H9 (cell line): ENCODE results near the gene WWC1. TPM values are rescaled to one million over a fixed set of nuclear protein-coding genes. Genes with fewer than 3 reads are reported as not detected.

Experiments used
- DNase-seq: peaks from one replicate; pipeline ENCODE4 v3.0.0-alpha.2; 2017
- H2AFZ ChIP-seq: one replicate; pipeline ENCODE4 v1.6.1; 2013; ENCODE audit warnings: mild to moderate bottlenecking, low read length, control low read depth, moderate library complexity
- H2AK5ac ChIP-seq: 2 replicates; pipeline ENCODE4 v1.6.1; 2013; ENCODE audit warnings: low read length, control low read depth, mixed read lengths; ENCODE audit not compliant: insufficient read length
- H2BK120ac ChIP-seq: one replicate; pipeline ENCODE4 v1.6.1; 2013; ENCODE audit warnings: low read depth, mild to moderate bottlenecking, low read length, control low read depth, inconsistent platforms; ENCODE audit not compliant: poor library complexity, severe bottlenecking
- H2BK12ac ChIP-seq: 2 replicates; pipeline ENCODE4 v1.6.1; 2013; ENCODE audit warnings: low read length, control low read depth, mixed read lengths, low read depth; ENCODE audit not compliant: insufficient read length
- H2BK15ac ChIP-seq: 2 replicates; pipeline ENCODE4 v1.6.1; 2013; ENCODE audit warnings: low read depth, low read length, control low read depth
- H2BK20ac ChIP-seq: one replicate; pipeline ENCODE4 v1.6.1; 2013; ENCODE audit warnings: low read depth, mild to moderate bottlenecking, low read length, control low read depth, inconsistent platforms; ENCODE audit not compliant: poor library complexity, severe bottlenecking
- H2BK5ac ChIP-seq: 2 replicates; pipeline ENCODE4 v1.6.1; 2013; ENCODE audit warnings: low read length, control low read depth, mixed read lengths; ENCODE audit not compliant: insufficient read length
- H3K14ac ChIP-seq: 2 replicates; pipeline ENCODE4 v1.6.1; 2013; ENCODE audit warnings: low read length, control low read depth; ENCODE audit not compliant: insufficient read depth
- H3K18ac ChIP-seq: 2 replicates; pipeline ENCODE4 v1.6.1; 2013; ENCODE audit warnings: low read depth, mild to moderate bottlenecking, mixed read lengths, low read length, control low read depth; ENCODE audit not compliant: insufficient read length
- H3K23ac ChIP-seq: 2 replicates; pipeline ENCODE4 v1.6.1; 2013; ENCODE audit warnings: low read length, control low read depth, mixed read lengths, low read depth; ENCODE audit not compliant: insufficient read length
- H3K23me2 ChIP-seq: 2 replicates; pipeline ENCODE4 v1.6.1; 2013; ENCODE audit warnings: low read depth, mild to moderate bottlenecking, mixed read lengths, low read length, control low read depth; ENCODE audit not compliant: insufficient read length, poor library complexity, severe bottlenecking
- H3K27ac ChIP-seq: 2 replicates; pipeline ENCODE4 v1.5.1; 2013; ENCODE audit warnings: low read length, control low read depth, mixed read lengths, low read depth; ENCODE audit not compliant: insufficient read length
- H3K27me3 ChIP-seq: 2 replicates; pipeline ENCODE4 v1.6.1; 2013; ENCODE audit warnings: low read length, control low read depth, inconsistent platforms; ENCODE audit not compliant: insufficient read depth
- H3K4ac ChIP-seq: 2 replicates; pipeline ENCODE4 v1.6.1; 2013; ENCODE audit warnings: low read depth, mild to moderate bottlenecking, control low read depth, inconsistent platforms, low read length, moderate library complexity
- H3K4me1 ChIP-seq: 2 replicates; pipeline ENCODE4 v1.6.1; 2013; ENCODE audit warnings: low read length, control low read depth, inconsistent platforms; ENCODE audit not compliant: insufficient read depth
- H3K4me2 ChIP-seq: 2 replicates; pipeline ENCODE4 v1.6.1; 2013; ENCODE audit warnings: low read length, control low read depth, mixed read lengths; ENCODE audit not compliant: insufficient read length, insufficient read depth
- H3K56ac ChIP-seq: 2 replicates; pipeline ENCODE4 v1.6.1; 2013; ENCODE audit warnings: low read depth, mild to moderate bottlenecking, mixed read lengths, low read length, control low read depth; ENCODE audit not compliant: insufficient read length
- H3K79me1 ChIP-seq: 2 replicates; pipeline ENCODE4 v1.6.1; 2013; ENCODE audit warnings: low read depth, mild to moderate bottlenecking, moderate library complexity, low read length, control low read depth, inconsistent platforms; ENCODE audit not compliant: insufficient read depth, poor library complexity, severe bottlenecking
- H3K79me2 ChIP-seq: 2 replicates; pipeline ENCODE4 v1.6.1; 2013; ENCODE audit warnings: low read length, control low read depth, inconsistent platforms; ENCODE audit not compliant: insufficient read depth
- H3K9ac ChIP-seq: 2 replicates; pipeline ENCODE4 v1.6.1; 2013; ENCODE audit warnings: low read length, control low read depth, mixed read lengths; ENCODE audit not compliant: insufficient read length; ENCODE audit errors: extremely low read depth
- H3K9me3 ChIP-seq: one replicate; pipeline ENCODE4 v1.6.1; 2013; ENCODE audit warnings: low read depth, low read length, inconsistent platforms; ENCODE audit not compliant: control insufficient read depth
- H3T11ph ChIP-seq: one replicate; pipeline ENCODE4 v1.6.1; 2013; ENCODE audit warnings: mild to moderate bottlenecking, low read length, control low read depth, inconsistent platforms
- H4K20me1 ChIP-seq: one replicate; pipeline ENCODE4 v1.6.1; 2013; ENCODE audit not compliant: control insufficient read depth, insufficient read length, insufficient read depth
- H4K5ac ChIP-seq: 2 replicates; pipeline ENCODE4 v1.6.1; 2013; ENCODE audit warnings: low read depth, mild to moderate bottlenecking, mixed read lengths, low read length, control low read depth; ENCODE audit not compliant: insufficient read length
- H4K8ac ChIP-seq: replicated peaks from 2 replicates; pipeline ENCODE4 v1.6.1; 2013; ENCODE audit warnings: low read length, control low read depth, mixed read lengths, low read depth; ENCODE audit not compliant: insufficient read length
- H4K91ac ChIP-seq: 2 replicates; pipeline ENCODE4 v1.6.1; 2013; ENCODE audit warnings: low read depth, mild to moderate bottlenecking, moderate library complexity, mixed read lengths, low read length, control low read depth; ENCODE audit not compliant: insufficient read length
- H3K27ac Mint-ChIP-seq, 3 experiments: 2 replicates in 2 of 3; 3 replicates in 1 of 3; pipeline ENCODE4 v1.8.0; 2020 to 2021; ENCODE audit warnings: mixed read lengths in 3 of 3, mild to moderate bottlenecking in 1 of 3, moderate library complexity in 1 of 3
- H3K27me3 Mint-ChIP-seq: 2 replicates; pipeline ENCODE4 v1.8.0; 2021; ENCODE audit warnings: low read depth, mild to moderate bottlenecking, moderate library complexity, mixed read lengths
- H3K36me3 Mint-ChIP-seq, 3 experiments: 2 replicates in 2 of 3; 3 replicates in 1 of 3; pipeline ENCODE4 v1.8.0; 2020 to 2021; ENCODE audit warnings: low read depth in 3 of 3, mixed read lengths in 3 of 3; ENCODE audit not compliant: insufficient read depth in 1 of 3
- H3K4me1 Mint-ChIP-seq, 2 experiments: 2 replicates each; pipeline ENCODE4 v1.8.0; 2020; ENCODE audit warnings: mixed read lengths in 2 of 2
- H3K4me3 Mint-ChIP-seq, 2 experiments: 2 replicates in 1 of 2; 3 replicates in 1 of 2; pipeline ENCODE4 v1.8.0; 2020 to 2021; ENCODE audit warnings: mild to moderate bottlenecking in 2 of 2, mixed read lengths in 2 of 2, moderate library complexity in 1 of 2
- H3K9me3 Mint-ChIP-seq, 2 experiments: 2 replicates in 1 of 2; 3 replicates in 1 of 2; pipeline ENCODE4 v1.8.0; 2020; ENCODE audit warnings: mild to moderate bottlenecking in 2 of 2, mixed read lengths in 2 of 2, moderate library complexity in 1 of 2
- WGBS: extraction: QIAGEN DNeasy Blood & Tissue Kit; methylation state at CpG from one replicate; pipeline ENCODE4 v1.1.7; 2013; ENCODE audit warnings: missing lambda C conversion rate, low lambda C conversion rate, mixed read lengths; ENCODE audit not compliant: insufficient read length; ENCODE audit errors: extremely low coverage; 5-methylcytosine and 5-hydroxymethylcytosine counted together
- total RNA-seq: library from RNA; stranded (reverse); gene quantifications from 2 replicates; pipeline ENCODE4 v1.2.1, GENCODE V29; 2021
- TF ChIP-seq, protein P1 (sequence below): fragments of 200-600 bp; sonication (generic); conservative IDR thresholded peaks from 3 replicates; pipeline ENCODE4 v1.8.0; 2021; ENCODE audit warnings: antibody characterized with exemption, mild to moderate bottlenecking

Gene WWC1
- total RNA-seq, 1 experiment from 2014 or later: 28.2 TPM

DNA sequence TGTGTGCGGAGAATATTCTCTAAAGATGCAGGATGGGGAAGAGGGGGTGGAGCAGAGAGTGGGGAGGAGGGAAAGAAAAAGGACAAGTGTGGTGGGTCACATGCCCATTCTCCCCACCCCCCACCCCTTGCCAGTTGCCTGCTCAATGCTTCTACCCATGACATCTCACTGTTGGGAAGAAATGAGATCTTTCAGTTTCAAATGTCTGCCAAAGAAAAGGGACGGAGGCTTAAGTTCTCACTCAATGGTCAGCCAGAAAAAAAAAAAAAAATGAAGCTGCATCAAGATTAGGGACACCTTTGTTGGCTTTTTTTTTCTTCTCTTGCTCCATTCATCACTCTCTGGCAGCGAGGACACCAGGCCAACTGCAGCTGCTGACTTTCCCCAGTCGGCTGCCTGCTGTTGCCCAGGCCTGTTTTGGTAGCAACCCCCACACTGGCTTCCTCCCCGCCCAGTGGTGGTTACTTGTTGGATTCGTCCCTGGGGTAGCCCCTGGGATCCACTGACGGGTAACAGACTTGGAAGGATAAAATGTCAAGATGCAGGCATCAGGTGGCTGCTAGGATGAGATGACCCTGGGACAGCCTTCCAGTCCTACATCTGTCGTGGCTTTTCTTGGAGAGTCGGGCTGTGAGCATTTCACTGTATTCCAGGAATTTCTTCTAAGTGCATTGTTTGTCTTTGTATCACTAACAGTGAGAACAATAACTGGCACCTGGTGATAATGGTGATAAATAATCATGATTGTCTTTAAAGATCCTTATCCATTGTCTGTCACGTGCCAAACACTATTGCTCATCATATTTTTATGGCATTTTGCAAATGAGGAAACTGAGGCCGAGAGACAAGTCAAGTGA is 9.1 kb downstream of the WWC1 start:
- H3K14ac ChIP-seq: no peak overlapping the region
- no peak overlapping the region for H2BK12ac ChIP-seq
- H3K56ac ChIP-seq: no peak overlapping the region
- H3K36me3 Mint-ChIP-seq: peaks cover 0 to 7% (median 2%) of the 10 kb centered on the region in 3 experiments; a peak in 3 of 7 replicates
- H2AFZ ChIP-seq: no peak overlapping the region
- H3K27ac Mint-ChIP-seq: peak overlapping the region; percentile 71 to 87 (median 76); a peak in 5 of 7 replicates
- DNase-seq: no peak
- H3K27ac ChIP-seq: no peak overlapping the region
- H3K79me1 ChIP-seq: no peaks in the 10 kb centered on the region
- no peak overlapping the region for H4K5ac ChIP-seq
- peaks cover 69 to 80% of the 10 kb centered on the region in 2 experiments for H3K4me1 Mint-ChIP-seq
- peaks cover 19% of the 10 kb centered on the region; the same call in 1 of the 2 replicates for H3K4me1 ChIP-seq
- no peak overlapping the region for H2BK5ac ChIP-seq
- no peak overlapping the region for H3K23ac ChIP-seq
- H3K9me3 Mint-ChIP-seq: no peaks in the 10 kb centered on the region
- peaks cover 3% of the 10 kb centered on the region for H3K27me3 Mint-ChIP-seq
- no peaks in the 10 kb centered on the region for H4K20me1 ChIP-seq
- H3K9ac ChIP-seq: no peak overlapping the region
- peak overlapping the region in 1 of 2 experiments; percentile 62; a peak in 4 of 5 replicates for H3K4me3 Mint-ChIP-seq
- no peak overlapping the region for H2AK5ac ChIP-seq
- H2BK15ac ChIP-seq: no peak overlapping the region
- no peak overlapping the region for H2BK120ac ChIP-seq
- no peak overlapping the region for H3K4ac ChIP-seq
- no peaks in the 10 kb centered on the region for H3K9me3 ChIP-seq
- H3T11ph ChIP-seq: no peak overlapping the region
- H3K79me2 ChIP-seq: peaks cover 3% of the 10 kb centered on the region; the same call in 1 of the 2 replicates
- no peak overlapping the region for H4K8ac ChIP-seq
- no peaks in the 10 kb centered on the region for H3K27me3 ChIP-seq
- TF ChIP-seq, protein P1, sequence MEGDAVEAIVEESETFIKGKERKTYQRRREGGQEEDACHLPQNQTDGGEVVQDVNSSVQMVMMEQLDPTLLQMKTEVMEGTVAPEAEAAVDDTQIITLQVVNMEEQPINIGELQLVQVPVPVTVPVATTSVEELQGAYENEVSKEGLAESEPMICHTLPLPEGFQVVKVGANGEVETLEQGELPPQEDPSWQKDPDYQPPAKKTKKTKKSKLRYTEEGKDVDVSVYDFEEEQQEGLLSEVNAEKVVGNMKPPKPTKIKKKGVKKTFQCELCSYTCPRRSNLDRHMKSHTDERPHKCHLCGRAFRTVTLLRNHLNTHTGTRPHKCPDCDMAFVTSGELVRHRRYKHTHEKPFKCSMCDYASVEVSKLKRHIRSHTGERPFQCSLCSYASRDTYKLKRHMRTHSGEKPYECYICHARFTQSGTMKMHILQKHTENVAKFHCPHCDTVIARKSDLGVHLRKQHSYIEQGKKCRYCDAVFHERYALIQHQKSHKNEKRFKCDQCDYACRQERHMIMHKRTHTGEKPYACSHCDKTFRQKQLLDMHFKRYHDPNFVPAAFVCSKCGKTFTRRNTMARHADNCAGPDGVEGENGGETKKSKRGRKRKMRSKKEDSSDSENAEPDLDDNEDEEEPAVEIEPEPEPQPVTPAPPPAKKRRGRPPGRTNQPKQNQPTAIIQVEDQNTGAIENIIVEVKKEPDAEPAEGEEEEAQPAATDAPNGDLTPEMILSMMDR: no peak
- no peak overlapping the region for H2BK20ac ChIP-seq
- H4K91ac ChIP-seq: no peak overlapping the region
- H3K23me2 ChIP-seq: peaks cover 4% of the 10 kb centered on the region
- no peak overlapping the region for H3K4me2 ChIP-seq
- no CpG with 5 or more reads among the region's 11 CpGs for WGBS
- H3K18ac ChIP-seq: no peak overlapping the region
